HG03103 (cell line): ENCODE results near the gene CELF2.

Source experiments
- ATAC-seq: cut with Tn5 transposase; IDR thresholded peaks from one replicate; pipeline ENCODE4 v1.9.1; 2021; ENCODE audit warnings: low read depth; ENCODE audit not compliant: unreplicated experiment

CELF2 gene

DNA sequence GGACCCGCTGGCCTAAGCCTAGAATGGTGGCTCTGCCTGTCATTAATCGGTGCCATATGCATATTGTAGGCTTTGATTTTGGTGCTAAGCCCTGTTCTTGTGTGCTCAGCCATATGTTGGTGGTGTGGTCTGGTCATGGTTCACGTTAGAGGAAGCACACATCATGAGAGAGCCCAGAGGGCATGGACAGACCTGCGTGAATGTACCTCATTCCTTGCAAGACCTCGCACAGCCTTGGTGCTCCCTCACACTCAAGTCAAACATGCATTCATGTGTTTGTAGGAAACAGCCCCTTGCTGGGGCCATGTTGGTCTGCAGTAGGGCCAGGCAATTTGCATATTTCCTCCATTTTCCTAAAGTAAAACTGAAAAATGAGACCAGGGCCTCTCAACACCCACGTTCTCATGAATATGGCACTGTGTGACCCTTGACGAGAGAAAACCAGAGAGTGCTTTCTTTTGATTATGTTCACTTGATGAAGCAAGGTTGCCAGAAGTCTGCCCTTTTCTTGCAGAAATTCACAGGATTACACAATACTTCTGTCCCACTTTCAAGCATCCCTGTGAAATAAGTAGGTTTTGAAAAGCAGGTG lies 268.7 kb downstream of the CELF2 start:
- ATAC-seq, result peak; percentile 70

DNA sequence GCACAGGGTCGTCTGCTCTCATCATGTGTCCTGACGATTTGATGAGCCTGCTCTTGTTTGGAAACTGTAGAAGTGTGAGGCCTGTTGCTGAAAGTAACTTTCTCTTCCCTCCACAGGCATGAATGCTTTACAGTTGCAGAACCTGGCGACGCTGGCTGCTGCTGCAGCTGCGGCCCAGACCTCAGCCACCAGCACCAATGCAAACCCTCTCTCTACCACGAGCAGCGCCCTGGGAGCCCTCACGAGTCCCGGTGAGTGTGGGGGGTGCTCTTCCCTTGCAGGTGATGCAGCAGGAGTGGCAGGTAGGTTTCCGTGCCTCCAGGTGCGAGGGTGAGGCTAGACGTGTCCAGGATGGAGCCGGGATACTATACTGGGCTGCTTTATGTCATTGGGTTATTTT lies 270.6 kb downstream of the CELF2 start:
- ATAC-seq, result no peak

DNA sequence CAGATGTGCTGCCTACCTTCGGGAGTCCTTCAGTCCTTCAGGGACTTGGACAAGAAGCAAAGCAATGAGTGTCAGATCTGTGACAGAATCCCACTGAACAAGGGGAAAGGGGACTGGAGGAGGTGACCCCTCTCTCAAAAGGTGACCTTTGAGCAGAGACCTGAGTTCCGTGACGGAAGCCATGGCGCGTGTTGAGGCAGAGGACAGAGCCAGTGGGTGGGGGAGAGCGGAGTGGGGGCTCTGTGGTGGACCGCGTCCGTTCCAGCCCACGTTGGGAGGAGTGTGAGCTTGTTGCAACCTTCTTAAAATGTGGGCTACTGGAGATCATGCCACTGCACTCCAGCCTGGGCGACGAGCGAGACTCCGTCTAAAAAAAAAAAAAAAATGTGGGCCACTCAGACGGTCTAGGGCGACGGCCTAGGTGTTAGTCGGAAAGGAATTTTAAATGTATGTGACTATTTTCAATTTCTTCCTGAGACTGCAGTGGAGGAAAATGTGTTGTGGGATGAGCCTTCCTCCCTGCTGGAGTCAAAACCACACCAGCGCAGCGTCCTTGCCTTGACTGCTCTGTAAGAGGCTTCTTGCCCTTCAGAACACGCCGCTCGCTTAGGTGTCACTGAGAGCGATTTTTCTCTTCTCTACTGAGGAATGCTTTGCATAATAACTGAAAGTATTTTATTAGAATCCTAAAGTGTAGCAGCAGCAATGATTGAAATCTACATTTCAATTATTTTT lies 272.7 kb downstream of the CELF2 start:
- ATAC-seq, result no peak

DNA sequence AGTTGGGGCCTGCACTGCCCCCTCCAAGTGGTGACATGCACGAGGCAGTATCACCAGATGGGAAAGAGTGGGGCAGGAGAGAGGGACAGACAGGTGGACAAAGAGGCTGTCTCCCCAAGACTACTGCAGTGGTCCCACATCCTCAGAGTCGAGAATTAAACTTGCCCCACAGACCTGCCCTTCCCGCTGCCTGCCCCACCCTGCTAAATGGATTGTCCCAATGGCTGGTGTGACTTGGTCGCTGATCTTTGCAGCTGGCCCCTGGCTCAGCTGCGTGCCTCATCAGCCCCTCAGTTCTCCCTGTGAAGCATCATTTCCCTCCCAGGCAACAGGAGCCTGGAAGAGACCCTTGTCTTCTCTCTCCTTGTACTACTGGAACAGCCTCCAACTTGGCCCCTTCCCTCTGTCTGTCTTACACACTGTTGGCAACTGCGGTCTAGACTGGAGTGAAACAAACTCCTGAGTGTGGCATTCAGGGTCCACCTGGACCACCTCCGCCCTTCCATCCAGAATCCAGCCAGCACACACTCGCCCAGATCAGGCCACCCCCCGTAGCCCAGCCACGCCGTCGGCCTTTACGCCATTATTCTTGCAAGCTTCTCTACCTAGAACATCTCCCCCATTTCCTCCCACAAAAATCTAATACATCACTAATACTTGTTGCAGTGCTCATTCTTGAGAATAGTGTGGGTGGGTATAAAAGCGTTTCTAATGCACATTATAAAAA lies 275.1 kb downstream of the CELF2 start:
- ATAC-seq, result no peak

DNA sequence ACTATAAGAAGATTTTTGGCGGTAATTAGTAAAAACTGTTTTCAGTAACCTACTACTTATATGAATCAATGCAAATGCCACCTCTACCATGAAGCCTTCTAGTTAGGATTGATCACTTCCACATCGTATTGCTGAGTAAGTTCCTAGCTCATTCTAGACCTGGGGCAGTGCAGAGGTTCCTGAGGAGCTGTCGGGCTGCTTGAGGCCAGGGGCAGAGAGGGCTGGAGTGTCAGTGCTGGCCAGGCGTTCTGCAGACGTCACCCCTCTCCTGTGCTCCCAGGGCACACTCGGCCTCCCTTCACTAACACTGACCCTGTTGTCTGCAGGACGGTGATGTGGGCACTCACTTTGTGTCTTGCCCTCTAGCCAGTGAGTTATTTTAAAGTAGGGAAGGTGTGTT lies 275.7 kb downstream of the CELF2 start:
- no peak for ATAC-seq

DNA sequence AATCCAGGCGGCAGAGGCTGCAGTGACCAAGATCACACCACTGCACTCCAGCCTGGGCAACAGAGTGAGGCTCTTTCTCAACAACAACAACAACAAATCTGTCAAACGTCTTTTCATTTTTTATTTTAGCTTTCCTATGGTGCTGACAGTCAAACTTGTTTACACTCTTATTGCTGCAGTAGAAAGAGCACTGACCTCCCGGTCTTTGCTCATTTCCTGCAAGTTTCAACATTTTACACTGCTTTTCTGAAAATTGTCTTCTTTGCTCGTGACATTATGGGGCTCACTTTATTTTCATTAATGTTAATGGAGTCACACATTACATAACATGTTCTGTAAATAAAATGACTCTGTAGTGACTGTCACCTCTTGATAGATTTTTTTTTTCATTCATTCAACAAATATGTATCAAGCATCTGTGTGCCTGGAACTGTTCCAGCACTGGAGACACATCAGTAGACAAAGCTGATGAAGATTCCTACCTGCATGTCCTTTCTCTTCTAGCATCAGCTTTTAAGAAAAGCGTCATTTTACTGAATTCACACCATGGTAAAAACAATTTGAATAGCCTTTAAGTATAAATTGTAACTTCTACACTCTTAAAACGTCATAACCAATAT lies 277.3 kb downstream of the CELF2 start:
- no peak for ATAC-seq

DNA sequence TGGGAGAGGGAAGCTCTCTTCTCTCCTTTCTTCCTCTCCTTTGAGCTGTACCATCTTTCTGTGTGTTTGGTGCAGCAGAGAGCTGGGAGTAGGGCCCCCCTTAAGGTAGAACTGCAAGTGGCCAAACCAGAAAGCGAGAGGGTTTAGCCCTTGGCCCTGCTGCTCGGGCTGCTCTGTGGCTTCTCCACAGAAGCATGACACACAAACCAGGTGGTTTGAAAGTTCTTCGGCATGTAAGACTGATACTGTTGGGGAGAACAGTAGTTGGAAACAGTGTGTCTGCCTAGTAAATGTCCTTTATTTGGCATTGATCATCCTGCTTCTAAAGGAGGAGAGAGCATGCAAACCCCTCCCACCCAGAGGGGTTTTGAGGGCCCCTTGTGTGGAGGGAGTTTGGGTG lies 277.8 kb downstream of the CELF2 start:
- no peak for ATAC-seq

DNA sequence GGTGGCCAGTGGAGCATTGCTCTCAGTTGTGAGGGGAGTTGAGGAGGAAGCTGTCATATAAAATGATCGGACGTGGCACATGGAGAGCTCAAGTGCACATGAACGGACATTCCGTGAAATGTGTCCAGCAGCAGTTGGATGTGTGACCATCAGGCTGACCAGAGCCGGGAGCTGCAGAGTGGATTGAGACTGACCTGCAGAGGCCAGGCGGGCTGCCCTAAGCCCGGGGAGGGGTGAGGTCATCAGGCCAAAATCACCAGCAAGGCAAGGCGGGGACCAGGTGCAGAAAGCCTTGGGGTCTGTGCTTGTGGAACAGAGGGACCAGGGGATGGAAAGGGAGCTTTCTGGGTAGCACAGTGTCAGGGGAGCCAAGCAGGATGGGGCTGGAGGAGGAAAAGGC lies 279.5 kb downstream of the CELF2 start:
- no peak for ATAC-seq

DNA sequence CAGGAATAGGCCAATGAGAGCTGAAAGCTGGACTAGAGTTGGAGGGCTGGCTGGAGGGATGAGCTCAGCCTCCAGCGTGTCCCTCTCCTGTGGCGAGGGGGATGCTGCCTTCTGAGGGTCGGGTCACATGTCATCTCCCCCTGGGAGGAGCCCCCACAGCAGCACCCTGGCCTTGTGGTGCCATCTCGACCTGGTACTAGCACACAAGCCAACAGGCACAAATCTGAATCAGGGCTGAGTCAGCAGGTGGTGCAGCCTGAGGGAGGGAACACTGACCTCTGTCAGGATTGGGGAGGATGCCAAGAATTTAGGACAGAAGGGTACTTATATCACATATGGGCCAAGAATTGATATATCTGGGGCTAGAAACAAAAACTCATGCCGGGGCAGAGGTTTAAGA lies 280.4 kb downstream of the CELF2 start:
- no peak for ATAC-seq

DNA sequence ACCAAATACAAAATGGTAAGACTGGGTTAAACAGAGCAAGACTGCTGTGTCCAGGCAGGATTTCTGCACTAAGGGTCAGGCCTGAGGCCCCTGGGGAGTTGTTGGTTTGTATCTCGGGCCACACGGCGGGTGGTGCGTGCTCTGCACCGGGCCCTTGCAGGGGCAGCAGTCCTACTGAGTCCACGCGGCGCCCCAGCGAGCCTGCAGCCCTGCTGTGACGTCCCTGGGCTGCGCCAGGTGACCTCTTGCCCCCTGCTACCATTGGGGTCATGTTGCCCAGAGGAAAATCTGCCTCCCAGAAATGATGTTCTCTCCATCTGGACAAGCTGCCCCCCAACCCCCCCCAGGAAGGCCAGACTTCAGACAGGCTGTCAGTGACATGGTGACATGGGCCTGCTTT lies 281.5 kb downstream of the CELF2 start:
- ATAC-seq, result no peak

DNA sequence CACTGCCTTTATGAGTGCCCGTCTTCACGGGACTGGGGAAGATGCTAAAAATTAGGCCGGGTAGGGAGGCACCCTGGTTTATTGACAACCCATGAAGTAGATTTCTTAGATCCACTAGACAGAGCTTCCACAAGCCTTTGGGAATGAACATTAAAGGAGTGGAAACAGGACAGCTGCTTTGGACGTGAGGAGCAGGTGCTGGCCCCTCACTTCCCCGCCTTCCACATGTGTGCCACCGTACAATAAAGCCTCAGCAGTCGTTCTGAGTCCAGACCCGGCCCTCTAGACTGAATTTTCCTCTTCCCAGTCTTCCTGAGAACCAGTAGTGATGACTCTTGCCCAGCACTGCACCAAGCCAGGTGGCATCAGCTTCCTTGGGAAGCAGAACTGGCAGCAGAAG lies 282.4 kb downstream of the CELF2 start:
- ATAC-seq, result no peak

DNA sequence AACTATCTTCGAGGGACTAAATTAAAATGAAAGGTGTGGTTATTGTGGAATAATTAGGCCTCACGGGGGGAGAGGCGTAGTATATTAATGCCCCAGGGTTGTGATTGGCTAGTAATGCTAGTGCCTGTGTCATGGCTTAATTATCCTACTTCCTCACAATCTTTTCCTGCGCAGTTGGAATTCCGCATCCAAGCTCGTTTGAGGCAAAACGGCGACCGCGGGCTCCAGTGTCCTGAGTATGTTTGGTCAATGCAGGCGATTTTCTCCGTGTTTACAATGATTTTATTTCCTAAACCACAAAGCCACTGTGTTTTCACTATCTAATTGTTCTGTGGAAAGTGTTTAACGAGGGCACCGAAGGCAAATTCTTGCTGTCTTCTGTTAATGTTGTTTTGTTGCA lies 282.9 kb downstream of the CELF2 start:
- ATAC-seq, result no peak

DNA sequence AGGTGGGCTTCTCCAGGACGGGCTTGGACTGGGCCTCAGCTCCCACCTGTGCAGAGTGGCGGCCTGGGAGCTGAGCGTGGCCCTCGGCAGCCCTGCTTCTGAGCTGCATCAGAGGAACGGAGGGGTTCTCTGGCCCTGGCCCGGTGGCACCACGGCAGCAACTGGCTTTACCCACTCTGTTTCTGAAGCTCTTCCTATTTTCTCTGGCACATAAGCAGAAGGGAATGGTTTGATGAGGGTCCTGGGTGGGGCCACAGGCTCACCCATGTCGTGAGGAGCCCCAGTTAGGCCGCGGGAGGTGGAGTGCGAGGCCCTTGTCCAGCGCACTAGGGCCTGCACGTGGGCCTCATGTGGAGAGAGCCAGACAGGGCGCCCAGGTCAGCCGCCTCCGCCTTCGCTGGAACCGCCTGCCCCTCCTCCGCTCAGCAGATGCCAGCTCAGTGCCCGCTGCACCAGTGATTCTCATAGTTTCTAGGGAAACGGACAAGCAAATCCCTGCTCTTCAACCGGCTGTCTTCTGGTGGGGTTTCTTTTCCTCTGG lies 284.0 kb downstream of the CELF2 start:
- no peak for ATAC-seq

DNA sequence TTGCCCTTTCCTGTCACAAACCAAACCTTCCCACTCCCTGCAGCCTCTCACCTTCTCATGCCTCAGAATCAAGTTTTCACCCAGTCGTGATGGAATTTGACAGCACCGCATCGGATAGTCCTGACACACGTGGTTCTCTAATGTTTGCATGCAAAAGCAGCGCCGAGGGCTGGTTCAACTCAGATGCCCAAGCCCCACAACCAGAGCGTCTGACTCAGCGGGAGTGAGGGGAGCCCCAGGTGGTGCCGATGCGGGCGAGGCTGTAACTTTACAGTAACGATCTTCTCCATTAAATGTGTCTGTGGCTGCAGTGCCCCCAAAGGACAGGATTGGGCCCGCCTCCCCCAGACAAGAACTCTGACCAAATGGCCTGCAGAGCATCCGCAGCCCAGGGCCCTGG lies 284.5 kb downstream of the CELF2 start:
- ATAC-seq, result no peak

DNA sequence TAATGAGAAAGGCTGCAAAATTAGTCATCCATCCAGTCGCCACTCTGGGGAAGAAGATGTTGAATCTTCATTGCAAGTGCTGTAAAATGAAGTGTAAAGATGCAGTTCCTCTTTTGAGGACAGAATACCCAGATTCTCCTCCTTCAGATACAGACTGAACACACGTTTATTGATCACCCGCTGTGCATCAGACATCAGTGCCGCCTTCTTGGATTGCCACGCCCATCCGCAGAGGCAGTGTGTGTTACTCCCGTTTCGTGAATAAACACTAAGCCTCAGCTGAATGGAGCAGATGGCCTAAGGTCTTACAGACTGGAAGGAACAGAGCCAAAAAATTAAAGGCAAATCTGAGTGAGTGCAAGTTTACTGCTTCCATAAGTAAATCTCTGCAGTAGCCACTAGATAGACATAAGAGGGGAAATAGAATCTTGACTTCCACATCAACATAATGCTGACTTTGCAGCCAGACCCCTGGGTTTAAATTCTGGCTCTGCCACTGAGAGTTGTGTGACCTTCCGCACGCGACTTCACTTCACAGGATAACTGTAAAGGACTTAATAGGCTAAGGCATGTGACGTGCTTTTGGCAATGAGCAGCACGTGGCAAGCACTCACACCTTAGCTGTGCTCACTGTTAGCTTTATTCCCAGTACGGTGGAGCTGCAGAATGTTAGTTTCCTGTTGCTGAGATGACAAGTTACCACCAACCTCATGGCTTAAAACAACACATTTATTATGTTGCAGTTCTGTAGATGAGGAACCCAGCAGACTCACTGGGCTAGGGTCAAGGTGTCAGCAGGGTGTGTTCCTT lies 285.9 kb downstream of the CELF2 start:
- no peak for ATAC-seq

DNA sequence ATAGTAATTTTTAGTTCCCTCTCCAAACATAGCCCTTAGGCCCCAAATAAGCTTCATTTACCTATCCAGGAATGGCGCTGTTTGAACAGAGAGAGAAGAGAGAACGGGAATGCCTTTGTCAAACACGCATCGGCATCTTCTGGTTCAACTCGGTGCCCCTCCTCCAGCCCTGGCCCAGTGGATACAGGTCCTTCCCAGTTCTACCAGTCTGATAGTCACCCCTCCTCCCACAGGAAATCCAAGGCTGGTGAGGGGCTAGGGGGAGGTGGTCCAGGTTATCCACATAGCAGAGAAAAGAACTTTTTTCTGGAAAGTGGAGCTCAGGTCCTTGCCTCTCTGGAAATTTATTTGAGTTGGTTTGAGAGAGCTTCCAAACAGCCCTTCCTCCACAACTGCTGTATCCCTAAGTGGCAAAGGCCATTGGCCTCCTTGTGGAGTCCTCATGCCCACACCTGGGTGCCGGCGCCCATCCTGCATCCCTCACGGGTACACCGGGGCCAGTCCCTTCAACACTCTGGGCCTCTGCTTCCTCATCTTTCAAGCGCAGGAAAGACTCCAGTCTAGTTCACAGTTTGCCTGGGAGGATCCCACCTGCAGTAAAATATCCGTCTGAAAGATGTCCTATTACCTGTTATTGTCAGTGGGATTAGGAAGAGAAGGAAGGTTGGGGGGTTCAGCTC lies 287.4 kb downstream of the CELF2 start:
- ATAC-seq, result no peak

DNA sequence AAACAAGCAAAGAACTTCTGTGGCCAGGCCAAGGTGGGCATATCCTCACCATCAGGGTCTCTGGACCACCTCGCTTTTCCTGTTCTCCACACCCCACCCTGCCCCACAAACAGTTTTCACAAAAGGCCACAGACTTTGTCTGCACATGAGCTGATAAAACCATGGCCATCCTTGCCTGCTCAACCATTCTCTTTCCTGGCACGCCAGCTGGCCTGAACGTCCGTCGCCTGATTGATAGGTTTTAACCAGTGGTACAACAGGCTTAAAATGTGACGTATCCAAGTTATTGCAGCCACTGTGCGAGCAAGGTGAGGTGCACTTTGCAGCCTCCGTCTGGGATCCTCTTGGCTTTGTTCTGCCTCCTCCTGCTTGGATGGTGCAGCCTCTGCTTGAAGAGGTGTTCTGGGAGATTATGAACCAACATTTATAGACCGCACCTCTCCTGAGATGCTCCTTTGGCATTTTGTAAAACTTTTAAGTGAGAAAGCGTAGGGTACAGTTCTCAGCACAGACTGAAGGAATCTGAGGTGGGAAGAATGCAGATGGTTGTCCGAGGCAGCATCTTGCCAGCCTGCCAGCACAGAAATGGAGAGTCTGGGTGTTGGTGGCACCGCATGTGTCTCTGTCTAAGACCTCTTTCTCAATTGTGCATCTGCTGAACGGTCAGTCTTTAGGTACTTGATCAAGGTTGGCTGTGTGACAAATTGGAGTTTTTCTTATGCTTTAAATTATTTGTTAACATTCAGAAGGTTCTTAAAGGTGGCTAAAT lies 288.3 kb downstream of the CELF2 start:
- ATAC-seq, result no peak

DNA sequence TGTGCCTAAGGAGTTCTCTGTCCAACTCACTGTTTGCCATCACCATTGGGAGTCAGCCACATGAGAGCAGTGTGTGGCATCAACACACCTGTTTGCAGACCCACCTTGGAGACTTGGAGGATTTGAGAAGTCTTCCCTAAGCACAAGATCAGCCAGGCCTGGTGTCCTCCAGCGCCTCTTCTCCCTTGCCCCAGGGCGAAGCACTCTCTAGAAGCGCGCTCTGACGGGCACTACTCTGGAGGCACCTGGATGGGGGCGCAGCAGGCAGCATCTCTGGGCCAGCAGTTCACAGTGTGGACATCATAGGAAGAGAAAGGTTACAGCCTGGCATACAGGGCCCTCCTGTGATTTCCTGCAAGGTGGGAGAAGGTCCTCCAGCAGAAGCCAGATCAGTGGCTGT lies 289.3 kb downstream of the CELF2 start:
- no peak for ATAC-seq

DNA sequence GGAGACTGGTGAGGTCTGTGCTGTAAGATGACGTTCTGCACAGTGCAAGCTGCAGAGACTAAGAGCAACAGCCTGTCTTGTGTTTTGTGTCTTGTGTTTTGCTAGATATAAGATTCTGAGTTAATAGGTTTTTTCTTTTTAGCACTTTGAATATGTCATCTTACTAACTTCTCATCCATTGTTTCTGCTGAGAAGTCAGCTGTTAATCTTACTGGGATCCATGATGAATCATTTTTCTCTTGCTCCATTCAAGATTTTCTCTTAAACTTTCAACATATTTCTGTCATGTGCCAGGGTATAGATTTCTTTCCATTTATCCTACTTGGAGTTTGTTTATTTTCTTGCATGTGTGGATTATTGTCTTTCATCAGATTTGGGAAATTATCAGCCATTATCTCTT lies 290.3 kb downstream of the CELF2 start:
- no peak for ATAC-seq
